ENCODE results near the gene ZNF274. TPM values are rescaled to one million over a fixed set of nuclear protein-coding genes. Genes with fewer than 3 reads are reported as not detected.

Gene ZNF274
- total RNA-seq, 1 experiment from 2014 or later: 28.7 TPM

- H2BK120ac ChIP-seq (ENCODE audit: low read depth, low read length, poor library complexity, severe bottlenecking): no peak overlapping the region
- no peak overlapping the region for H2AK5ac ChIP-seq (ENCODE audit: insufficient read length, low read length)
- TF ChIP-seq, protein P1, sequence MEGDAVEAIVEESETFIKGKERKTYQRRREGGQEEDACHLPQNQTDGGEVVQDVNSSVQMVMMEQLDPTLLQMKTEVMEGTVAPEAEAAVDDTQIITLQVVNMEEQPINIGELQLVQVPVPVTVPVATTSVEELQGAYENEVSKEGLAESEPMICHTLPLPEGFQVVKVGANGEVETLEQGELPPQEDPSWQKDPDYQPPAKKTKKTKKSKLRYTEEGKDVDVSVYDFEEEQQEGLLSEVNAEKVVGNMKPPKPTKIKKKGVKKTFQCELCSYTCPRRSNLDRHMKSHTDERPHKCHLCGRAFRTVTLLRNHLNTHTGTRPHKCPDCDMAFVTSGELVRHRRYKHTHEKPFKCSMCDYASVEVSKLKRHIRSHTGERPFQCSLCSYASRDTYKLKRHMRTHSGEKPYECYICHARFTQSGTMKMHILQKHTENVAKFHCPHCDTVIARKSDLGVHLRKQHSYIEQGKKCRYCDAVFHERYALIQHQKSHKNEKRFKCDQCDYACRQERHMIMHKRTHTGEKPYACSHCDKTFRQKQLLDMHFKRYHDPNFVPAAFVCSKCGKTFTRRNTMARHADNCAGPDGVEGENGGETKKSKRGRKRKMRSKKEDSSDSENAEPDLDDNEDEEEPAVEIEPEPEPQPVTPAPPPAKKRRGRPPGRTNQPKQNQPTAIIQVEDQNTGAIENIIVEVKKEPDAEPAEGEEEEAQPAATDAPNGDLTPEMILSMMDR (conservative IDR thresholded peaks at IDR 0.05): no peak
- no peak overlapping the region for H4K5ac ChIP-seq (ENCODE audit: insufficient read length, low read depth, low read length)
- Mint-ChIP-seq H3K4me1 (no peaks in the 10 kb centered on the region; a peak in 1 of 4 replicates), H3K27ac (no peak overlapping the region; a peak in 1 of 7 replicates), H3K9me3 (peaks cover 84 to 93% of the 10 kb centered on the region in 2 experiments), H3K36me3 (ENCODE audit: insufficient read depth in 1 of 3, low read depth in 3 of 3) (peaks cover 93 to 97% (median 94%) of the 10 kb centered on the region in 3 experiments), H3K27me3 (ENCODE audit: low read depth) (peaks cover 2% of the 10 kb centered on the region; the same call in 1 of the 2 replicates), H3K4me3 (no peak overlapping the region)
- no peaks in the 10 kb centered on the region for H3K4me1 ChIP-seq (ENCODE audit: insufficient read depth, low read length)
- H4K20me1 ChIP-seq (ENCODE audit: control insufficient read depth, insufficient read depth, insufficient read length): no peaks in the 10 kb centered on the region
- no CpG with 5 or more reads among the region's 49 CpGs for WGBS (ENCODE audit: extremely low coverage, insufficient read length, low lambda C conversion rate)
- no peak overlapping the region for H3K23ac ChIP-seq (ENCODE audit: insufficient read length, low read depth, low read length)
- no peak overlapping the region for H4K91ac ChIP-seq (ENCODE audit: insufficient read length, low read depth, low read length)
- H3K27ac ChIP-seq (ENCODE audit: insufficient read length, low read depth, low read length): no peak overlapping the region
- no peak for DNase-seq
- no peak overlapping the region for H2BK15ac ChIP-seq (ENCODE audit: low read depth, low read length)
- H3K18ac ChIP-seq (ENCODE audit: insufficient read length, low read depth, low read length): no peak overlapping the region
- H2BK12ac ChIP-seq (ENCODE audit: insufficient read length, low read depth, low read length): no peak overlapping the region
- H3K9ac ChIP-seq (ENCODE audit: extremely low read depth, insufficient read length, low read length): no peak overlapping the region
- peaks cover 2% of the 10 kb centered on the region for H3K23me2 ChIP-seq (ENCODE audit: insufficient read length, low read depth, low read length, poor library complexity, severe bottlenecking)
- H2BK5ac ChIP-seq (ENCODE audit: insufficient read length, low read length): no peak overlapping the region
- H3K14ac ChIP-seq (ENCODE audit: insufficient read depth, low read length): no peak overlapping the region
- H3K4ac ChIP-seq (ENCODE audit: low read depth, low read length): no peak overlapping the region
- H2BK20ac ChIP-seq (ENCODE audit: low read depth, low read length, poor library complexity, severe bottlenecking): no peak overlapping the region
- no peak overlapping the region for H3K56ac ChIP-seq (ENCODE audit: insufficient read length, low read depth, low read length)
- no peak overlapping the region for H4K8ac ChIP-seq (replicated peaks; ENCODE audit: insufficient read length, low read depth, low read length)
- no peaks in the 10 kb centered on the region for H3K27me3 ChIP-seq (ENCODE audit: insufficient read depth, low read length)
- no peaks in the 10 kb centered on the region for H3K79me1 ChIP-seq (ENCODE audit: insufficient read depth, low read depth, low read length, poor library complexity, severe bottlenecking)
- peaks cover 67% of the 10 kb centered on the region for H3K9me3 ChIP-seq (ENCODE audit: control insufficient read depth, low read depth, low read length)
- no peak overlapping the region for H3K4me2 ChIP-seq (ENCODE audit: insufficient read depth, insufficient read length, low read length)
- H2AFZ ChIP-seq (ENCODE audit: low read length): no peak overlapping the region
- H3T11ph ChIP-seq (ENCODE audit: low read length): no peak overlapping the region
- H3K79me2 ChIP-seq (ENCODE audit: insufficient read depth, low read length): no peaks in the 10 kb centered on the region
These were observed 21.1 kb downstream of the ZNF274 start for GRCh38 chr19:58203814-58204475.
